Measurements from ENCODE around the gene EFTUD2. TPM values are rescaled to one million over a fixed set of nuclear protein-coding genes. Genes with fewer than 3 reads are reported as not detected.

The EFTUD2 gene
- total RNA-seq: 135 and 147 TPM in 2 replicates

GRCh38 chr17:44899074-44899782 lies at the start of gene EFTUD2:
TSS of gene EFTUD2 (minus strand) at chr17:44899445. CDS start at chr17:44894521, 4,924 bp downstream.

GRCh38 chr17:44947461-44948314 lies 48.4 kb upstream of the EFTUD2 start, which contains the start of gene KIF18B:
TSS of gene KIF18B (minus strand) at chr17:44947773. CDS start at chr17:44936344, 11,429 bp downstream.

GRCh38 chr17:44915321-44915726 lies 16.1 kb upstream of the EFTUD2 start, which contains the start of gene GFAP:
TSS of gene GFAP (minus strand) at chr17:44915500. CDS start at chr17:44915486, 14 bp downstream.

GRCh38 chr17:44847586-44847985 lies 51.7 kb downstream of the EFTUD2 start, which contains the start of gene HIGD1B:
TSS of gene HIGD1B (plus strand) at chr17:44847883. CDS start at chr17:44848153, 270 bp downstream.

GRCh38 chr17:44829523-44830358 lies 69.5 kb downstream of the EFTUD2 start, which contains the start of gene GJC1:
TSS of gene GJC1 (minus strand) at chr17:44830287. CDS start at chr17:44805817, 24,470 bp downstream.

Small RNA genes lying within 50 kb of the gene (small RNA-seq; reads per million reads assigned to genes)
- not detected for gene CCDC103 (ENCODE audit: low replicate concordance)
- 0.91 reads per million, percentile 41 among the genes with 10 or more reads in this experiment for gene MIR6783 (ENCODE audit: low replicate concordance)
- not detected for gene RN7SL405P (ENCODE audit: low replicate concordance)

Other genes starting within 250 kb of the EFTUD2 start
- 0.22 TPM in 1 of 2 replicates, not detected in the other for gene MEIOC, start 243.0 kb downstream of the EFTUD2 start, total RNA-seq
- 32.9 and 35.5 TPM in 2 replicates for gene CCDC43, start 209.7 kb downstream of the EFTUD2 start, total RNA-seq
- gene DBF4B, start 190.8 kb downstream of the EFTUD2 start, total RNA-seq: 2.4 and 11.9 TPM in 2 replicates
- gene ADAM11, start 140.5 kb downstream of the EFTUD2 start, total RNA-seq: 0.22 and 0.57 TPM in 2 replicates
- 6.8 and 39.9 TPM in 2 replicates for gene GJC1, start 69.2 kb downstream of the EFTUD2 start, total RNA-seq
- gene HIGD1B, start 51.6 kb downstream of the EFTUD2 start, total RNA-seq: not detected in 2 replicates
- gene GFAP, start 16.1 kb upstream of the EFTUD2 start, total RNA-seq: 0.57 and 1.1 TPM in 2 replicates
- 1.3 and 19.8 TPM in 2 replicates for gene KIF18B, start 48.3 kb upstream of the EFTUD2 start, total RNA-seq
- 0.29 TPM in 1 of 2 replicates, not detected in the other for gene C1QL1, start 68.9 kb upstream of the EFTUD2 start, total RNA-seq
- gene DCAKD, start 152.2 kb upstream of the EFTUD2 start, total RNA-seq: 43.8 and 60.7 TPM in 2 replicates
- 96.7 and 154 TPM in 2 replicates for gene NMT1, start 161.9 kb upstream of the EFTUD2 start, total RNA-seq
- gene PLCD3, start 233.1 kb upstream of the EFTUD2 start, total RNA-seq: 47.0 and 114 TPM in 2 replicates
- 2.9 and 7.4 TPM in 2 replicates for gene ACBD4, start 236.2 kb upstream of the EFTUD2 start, total RNA-seq
- 12.2 and 13.1 TPM in 2 replicates for gene HEXIM1, start 249.0 kb upstream of the EFTUD2 start, total RNA-seq

Measured in placental pericyte (primary cell).